NCI-H2196 treated with DMSO at 0.1 percent for 48 hours (cell line): ENCODE data around the gene DNASE1.

Experiments
- DNase-seq: peaks from one replicate; lab custom pipeline; 2025; ENCODE audit not compliant: unreplicated experiment; lab: John Stamatoyannopoulos, UW

Gene DNASE1

GRCh38 chr16:3661922-3662321, 7.4 kb downstream of the DNASE1 start:
- DNase-seq: no peak

GRCh38 chr16:3662601-3663000, 8.1 kb downstream of the DNASE1 start:
- DNase-seq: no peak

- DNase-seq: no peak
Measured at GRCh38 chr16:3664187-3664896, 9.9 kb downstream of the DNASE1 start.

- DNase-seq: no peak
Measured at GRCh38 chr16:3665508-3665907, 11.0 kb downstream of the DNASE1 start.

- DNase-seq: no peak
Measured at GRCh38 chr16:3668626-3669025, 14.1 kb downstream of the DNASE1 start.

- no peak for DNase-seq
Measured at GRCh38 chr16:3669082-3669481, 14.6 kb downstream of the DNASE1 start.

- no peak for DNase-seq
Measured at GRCh38 chr16:3670711-3671110, 16.2 kb downstream of the DNASE1 start.

GRCh38 chr16:3671424-3671823, 16.9 kb downstream of the DNASE1 start:
- no peak for DNase-seq

GRCh38 chr16:3672571-3673041, 18.1 kb downstream of the DNASE1 start:
- no peak for DNase-seq

GRCh38 chr16:3673201-3673600, 18.7 kb downstream of the DNASE1 start:
- DNase-seq: no peak

- DNase-seq: no peak
Measured at GRCh38 chr16:3673676-3674377, 19.3 kb downstream of the DNASE1 start.

GRCh38 chr16:3674513-3675295, 20.2 kb downstream of the DNASE1 start:
- no peak for DNase-seq

- no peak for DNase-seq
Measured at GRCh38 chr16:3675601-3676130, 21.2 kb downstream of the DNASE1 start.

GRCh38 chr16:3677994-3678393, 23.5 kb downstream of the DNASE1 start:
- no peak for DNase-seq

- no peak for DNase-seq
Measured at GRCh38 chr16:3681206-3681605, 26.7 kb downstream of the DNASE1 start.

- no peak for DNase-seq
Measured at GRCh38 chr16:3687021-3687420, 32.5 kb downstream of the DNASE1 start.

- DNase-seq: no peak
Measured at GRCh38 chr16:3687792-3688191, 33.3 kb downstream of the DNASE1 start.

- no peak for DNase-seq
Measured at GRCh38 chr16:3689731-3690130, 35.2 kb downstream of the DNASE1 start.

GRCh38 chr16:3690470-3690928, 36.0 kb downstream of the DNASE1 start:
- DNase-seq: peak; percentile 72

GRCh38 chr16:3690980-3691720, 36.7 kb downstream of the DNASE1 start:
- no peak for DNase-seq

GRCh38 chr16:3691761-3692160, 37.3 kb downstream of the DNASE1 start:
- DNase-seq: no peak
